ENCODE data around the gene PSAPL1. TPM values are rescaled to one million over a fixed set of nuclear protein-coding genes. Genes with fewer than 3 reads are reported as not detected.

Gene PSAPL1
- total and polyA plus RNA-seq, 2 donors (not counting 1 experiment from before 2014, with no cell fraction given) = not detected

DNA sequence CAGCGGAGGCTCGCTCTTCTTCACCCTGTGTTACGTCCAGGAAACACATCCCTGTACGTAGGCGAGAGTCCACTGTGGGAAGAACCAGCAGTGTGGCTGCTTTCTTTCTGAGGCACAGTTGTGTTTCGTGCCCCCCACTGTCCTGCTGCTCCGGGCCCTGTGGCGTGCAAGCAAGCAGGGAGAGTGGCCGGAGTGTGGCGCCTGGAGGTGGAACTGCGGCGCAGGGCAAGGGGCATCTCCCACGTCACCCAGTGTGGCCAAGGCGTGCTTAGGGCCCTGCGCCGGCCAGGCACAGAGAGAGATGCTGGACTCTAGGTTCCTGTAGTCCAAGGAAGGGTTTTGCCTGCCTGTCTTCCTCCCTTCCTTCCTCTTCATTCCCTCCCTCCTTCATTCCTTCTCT, 13.3 kb upstream of the PSAPL1 start:
- Histone ChIP-seq H2AFZ (ENCODE audit: low read length) (no peak overlapping the region), H3K27me3 (ENCODE audit: control insufficient read depth, insufficient read depth, low read length) (no peaks in the 10 kb centered on the region), H3K9me3 (ENCODE audit: control insufficient read depth, insufficient read depth, low read depth, low read length) (no peaks in the 10 kb centered on the region), H3K27ac (ENCODE audit: insufficient read depth, low read length) (no peak overlapping the region), H3K4me2 (ENCODE audit: extremely low read depth, insufficient read depth, low read length) (no peak overlapping the region), H3K79me2 (ENCODE audit: control insufficient read depth, insufficient read depth, low read length) (no peaks in the 10 kb centered on the region), H3K4me3 (replicated peaks in 1 of 4; ENCODE audit: control extremely low read depth in 1 of 4, insufficient read depth in 1 of 4, low read depth in 3 of 4, low read length in 4 of 4) (no peak overlapping the region), H4K20me1 (ENCODE audit: control insufficient read depth, extremely low read depth, insufficient read depth, low read length) (no peaks in the 10 kb centered on the region), H3K9ac (ENCODE audit: insufficient read depth, low read length) (no peak overlapping the region), H3K4me1 (ENCODE audit: control insufficient read depth, extremely low read depth, insufficient read depth, low read length) (no peaks in the 10 kb centered on the region), H3K36me3 (ENCODE audit: control insufficient read depth, insufficient read depth, low read length) (no peaks in the 10 kb centered on the region)
- TF ChIP-seq EZH2 (IDR thresholded peaks at IDR 0.05; ENCODE audit: low read length, missing control alignments) (no peak), CTCF (conservative IDR thresholded peaks at IDR 0.05 in 1 of 2, IDR thresholded peaks at IDR 0.05 in 1 of 2; ENCODE audit: low read depth in 1 of 2, low read length in 2 of 2) (no peak)
- DNase-seq (ENCODE audit: low read depth in 2 of 2) = no peak

DNA sequence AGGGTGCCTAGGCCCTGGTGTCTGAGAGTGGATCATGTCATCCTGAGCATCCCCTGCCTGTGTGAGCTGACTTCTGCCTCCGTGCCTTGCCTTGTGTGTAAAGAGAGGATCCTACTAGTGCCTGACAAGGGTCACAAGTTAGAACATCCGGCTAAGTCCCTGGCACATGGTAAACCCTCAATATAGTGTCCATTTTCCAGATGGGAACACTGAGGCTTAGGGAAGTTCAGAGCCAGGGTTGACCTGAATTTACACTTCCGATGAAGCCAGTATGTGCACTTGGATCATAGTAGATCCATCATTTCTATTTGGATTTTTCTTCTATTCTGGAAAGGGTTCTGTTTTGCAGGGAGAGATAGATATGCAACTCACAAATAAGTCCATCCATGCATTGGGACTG, 12.5 kb upstream of the PSAPL1 start:
- Histone ChIP-seq H3K9me3 (ENCODE audit: control insufficient read depth, insufficient read depth, low read depth, low read length) (no peaks in the 10 kb centered on the region), H3K27me3 (ENCODE audit: control insufficient read depth, insufficient read depth, low read length) (no peaks in the 10 kb centered on the region), H3K4me3 (replicated peaks in 1 of 4; ENCODE audit: control extremely low read depth in 1 of 4, insufficient read depth in 1 of 4, low read depth in 3 of 4, low read length in 4 of 4) (no peak overlapping the region), H3K79me2 (ENCODE audit: control insufficient read depth, insufficient read depth, low read length) (no peaks in the 10 kb centered on the region), H3K4me1 (ENCODE audit: control insufficient read depth, extremely low read depth, insufficient read depth, low read length) (no peaks in the 10 kb centered on the region), H3K36me3 (ENCODE audit: control insufficient read depth, insufficient read depth, low read length) (no peaks in the 10 kb centered on the region), H3K9ac (ENCODE audit: insufficient read depth, low read length) (no peak overlapping the region), H2AFZ (ENCODE audit: low read length) (no peak overlapping the region), H3K4me2 (ENCODE audit: extremely low read depth, insufficient read depth, low read length) (no peak overlapping the region), H4K20me1 (ENCODE audit: control insufficient read depth, extremely low read depth, insufficient read depth, low read length) (no peaks in the 10 kb centered on the region), H3K27ac (ENCODE audit: insufficient read depth, low read length) (no peak overlapping the region)
- no peak for DNase-seq (ENCODE audit: low read depth in 2 of 2)
- no peak for TF ChIP-seq CTCF (conservative IDR thresholded peaks at IDR 0.05 in 1 of 2, IDR thresholded peaks at IDR 0.05 in 1 of 2; ENCODE audit: low read depth in 1 of 2, low read length in 2 of 2)
- TF ChIP-seq EZH2 (IDR thresholded peaks at IDR 0.05; ENCODE audit: low read length, missing control alignments) = no peak

DNA sequence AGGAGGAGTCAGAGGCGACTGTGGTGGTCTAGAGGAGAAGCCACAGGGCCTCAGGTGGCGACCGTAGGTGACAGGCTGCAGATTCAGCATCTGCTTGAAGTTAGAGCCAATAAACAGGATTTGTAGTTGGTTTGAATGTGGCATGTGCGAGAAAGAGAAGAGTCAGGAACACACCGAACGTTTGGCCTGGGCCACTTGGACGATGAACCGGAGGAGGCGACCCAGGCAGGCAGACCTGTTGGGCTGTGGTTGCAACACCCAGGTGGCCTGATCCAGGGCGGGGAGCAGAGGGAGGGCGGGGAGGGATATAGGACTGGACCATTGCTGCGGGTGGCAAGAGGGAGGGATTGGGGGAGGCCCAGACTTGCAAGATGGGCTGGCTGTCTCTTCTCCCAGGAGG, 10.0 kb upstream of the PSAPL1 start:
- Histone ChIP-seq H3K4me1 (ENCODE audit: control insufficient read depth, extremely low read depth, insufficient read depth, low read length) (no peaks in the 10 kb centered on the region), H3K4me3 (replicated peaks in 1 of 4; ENCODE audit: control extremely low read depth in 1 of 4, insufficient read depth in 1 of 4, low read depth in 3 of 4, low read length in 4 of 4) (no peak overlapping the region), H4K20me1 (ENCODE audit: control insufficient read depth, extremely low read depth, insufficient read depth, low read length) (no peaks in the 10 kb centered on the region), H3K9me3 (ENCODE audit: control insufficient read depth, insufficient read depth, low read depth, low read length) (no peaks in the 10 kb centered on the region), H3K9ac (ENCODE audit: insufficient read depth, low read length) (no peak overlapping the region), H3K36me3 (ENCODE audit: control insufficient read depth, insufficient read depth, low read length) (no peaks in the 10 kb centered on the region), H3K4me2 (ENCODE audit: extremely low read depth, insufficient read depth, low read length) (no peak overlapping the region), H3K79me2 (ENCODE audit: control insufficient read depth, insufficient read depth, low read length) (no peaks in the 10 kb centered on the region), H2AFZ (ENCODE audit: low read length) (no peak overlapping the region), H3K27me3 (ENCODE audit: control insufficient read depth, insufficient read depth, low read length) (no peaks in the 10 kb centered on the region), H3K27ac (ENCODE audit: insufficient read depth, low read length) (no peak overlapping the region)
- TF ChIP-seq EZH2 (IDR thresholded peaks at IDR 0.05; ENCODE audit: low read length, missing control alignments) (no peak), CTCF (conservative IDR thresholded peaks at IDR 0.05 in 1 of 2, IDR thresholded peaks at IDR 0.05 in 1 of 2; ENCODE audit: low read depth in 1 of 2, low read length in 2 of 2) (no peak)
- DNase-seq (ENCODE audit: low read depth in 2 of 2) = no peak
